Suprapubic skin (tissue), 4 donors: ENCODE results near the gene MGAT4B.

Experiments used
- CTCF ChIP-seq, 2 donors: fragments of 200-600 bp in 1 of 2; fragments of 450-650 bp in 1 of 2; sonication (generic) in 1 of 2; IDR thresholded peaks; one replicate each; pipeline ENCODE4 v1.5.1; 2016 to 2019; ENCODE audit warnings: antibody characterized with exemption in 2 of 2, mild to moderate bottlenecking in 1 of 2, moderate library complexity in 1 of 2
- EP300 ChIP-seq: sonication (generic); formaldehyde crosslinking; IDR thresholded peaks from one replicate; pipeline ENCODE4 v1.6.1; 2017; ENCODE audit warnings: antibody characterized with exemption
- POLR2A ChIP-seq, 2 donors: fragments of 450-650 bp; IDR thresholded peaks; one replicate each; pipeline ENCODE4 v1.6.1; 2017; ENCODE audit warnings: antibody characterized with exemption in 2 of 2, mild to moderate bottlenecking in 2 of 2, moderate library complexity in 2 of 2
- POLR2AphosphoS5 ChIP-seq, 3 donors: sonication (generic); formaldehyde crosslinking; IDR thresholded peaks; one replicate each; pipeline ENCODE4 v1.6.1; 2017; ENCODE audit warnings: antibody characterized with exemption in 3 of 3

GRCh38 chr5:179776411-179776938 is 30.2 kb downstream of the MGAT4B start:
- TF ChIP-seq POLR2A (IDR thresholded peaks at IDR 0.05) (no peak), CTCF (IDR thresholded peaks at IDR 0.05) (no peak), POLR2AphosphoS5 (IDR thresholded peaks at IDR 0.05) (no peak), EP300 (no peak)
